Activated naive CD4-positive, alpha-beta T cell treated with anti-CD3 and anti-CD28 coated beads, Interleukin-2, amount 50 U/mL, for 24 hours (primary cell): ENCODE measurements around the gene TMEM150C.
A peak's percentile ranks its signal among the peaks of the same experiment; 100 is the strongest.
"Not testable (repeated sequence)": the region's sequence is repeated elsewhere in the genome, so short reads cannot be mapped to it uniquely, and the experiment has no call there.

ENCODE experiments used
- H3K27ac Mint-ChIP-seq: one replicate; pipeline ENCODE4 v1.8.0; 2021; ENCODE audit warnings: mild to moderate bottlenecking, mixed read lengths
- H3K27me3 Mint-ChIP-seq: one replicate; pipeline ENCODE4 v1.8.0; 2021; ENCODE audit warnings: mixed read lengths
- H3K36me3 Mint-ChIP-seq: one replicate; pipeline ENCODE4 v1.8.0; 2021; ENCODE audit warnings: mixed read lengths
- H3K4me1 Mint-ChIP-seq: one replicate; pipeline ENCODE4 v1.8.0; 2021; ENCODE audit warnings: mixed read lengths
- H3K4me3 Mint-ChIP-seq: one replicate; pipeline ENCODE4 v1.8.0; 2021; ENCODE audit warnings: mild to moderate bottlenecking, mixed read lengths
- H3K9me3 Mint-ChIP-seq: one replicate; pipeline ENCODE4 v1.8.0; 2021; ENCODE audit warnings: mixed read lengths

TMEM150C gene

GRCh38 chr4:82584931-82585330, 23.1 kb upstream of the TMEM150C start:
- Mint-ChIP-seq H3K27me3 (peaks cover 3% of the 10 kb centered on the region), H3K4me1 (no peaks in the 10 kb centered on the region), H3K9me3 (no peaks in the 10 kb centered on the region), H3K27ac (no peak overlapping the region), H3K36me3 (no peaks in the 10 kb centered on the region), H3K4me3 (no peak overlapping the region)

GRCh38 chr4:82583897-82584587, 22.3 kb upstream of the TMEM150C start:
- Mint-ChIP-seq H3K4me3 (no peak overlapping the region), H3K27ac (no peak overlapping the region), H3K36me3 (no peaks in the 10 kb centered on the region), H3K4me1 (no peaks in the 10 kb centered on the region), H3K27me3 (peaks cover 3% of the 10 kb centered on the region), H3K9me3 (no peaks in the 10 kb centered on the region)

- H3K4me3 Mint-ChIP-seq: no peak overlapping the region
- H3K36me3 Mint-ChIP-seq: no peaks in the 10 kb centered on the region
- H3K27ac Mint-ChIP-seq: no peak overlapping the region
- H3K27me3 Mint-ChIP-seq: peaks cover 2% of the 10 kb centered on the region
- H3K9me3 Mint-ChIP-seq: no peaks in the 10 kb centered on the region
- no peaks in the 10 kb centered on the region for H3K4me1 Mint-ChIP-seq
Measured at GRCh38 chr4:82579932-82580331, 18.1 kb upstream of the TMEM150C start.

GRCh38 chr4:82578935-82579334, 17.1 kb upstream of the TMEM150C start:
- no peaks in the 10 kb centered on the region for H3K36me3 Mint-ChIP-seq
- H3K4me1 Mint-ChIP-seq: no peaks in the 10 kb centered on the region
- H3K27me3 Mint-ChIP-seq: peaks cover 2% of the 10 kb centered on the region
- H3K4me3 Mint-ChIP-seq: no peak overlapping the region
- H3K27ac Mint-ChIP-seq: no peak overlapping the region
- H3K9me3 Mint-ChIP-seq: no peaks in the 10 kb centered on the region

- H3K36me3 Mint-ChIP-seq: no peaks in the 10 kb centered on the region
- H3K4me1 Mint-ChIP-seq: no peaks in the 10 kb centered on the region
- no peak overlapping the region for H3K4me3 Mint-ChIP-seq
- H3K9me3 Mint-ChIP-seq: no peaks in the 10 kb centered on the region
- H3K27ac Mint-ChIP-seq: no peak overlapping the region
- no peaks in the 10 kb centered on the region for H3K27me3 Mint-ChIP-seq
Measured at GRCh38 chr4:82577451-82577850, 15.7 kb upstream of the TMEM150C start.

- Mint-ChIP-seq H3K4me1 (no peaks in the 10 kb centered on the region), H3K27ac (no peak overlapping the region), H3K9me3 (no peaks in the 10 kb centered on the region), H3K27me3 (peaks cover 17% of the 10 kb centered on the region), H3K36me3 (no peaks in the 10 kb centered on the region), H3K4me3 (no peak overlapping the region)
Measured at GRCh38 chr4:82569727-82570126, 7.9 kb upstream of the TMEM150C start.

- no peaks in the 10 kb centered on the region for H3K36me3 Mint-ChIP-seq
- no peak overlapping the region for H3K27ac Mint-ChIP-seq
- H3K27me3 Mint-ChIP-seq: peaks cover 19% of the 10 kb centered on the region
- no peak overlapping the region for H3K4me3 Mint-ChIP-seq
- no peaks in the 10 kb centered on the region for H3K4me1 Mint-ChIP-seq
- no peaks in the 10 kb centered on the region for H3K9me3 Mint-ChIP-seq
Measured at GRCh38 chr4:82569076-82569475, 7.3 kb upstream of the TMEM150C start.

GRCh38 chr4:82567444-82567843, 5.7 kb upstream of the TMEM150C start:
- Mint-ChIP-seq H3K27me3 (peaks cover 31% of the 10 kb centered on the region), H3K27ac (no peak overlapping the region), H3K9me3 (no peaks in the 10 kb centered on the region), H3K4me1 (peaks cover 2% of the 10 kb centered on the region), H3K36me3 (no peaks in the 10 kb centered on the region), H3K4me3 (no peak overlapping the region)

- peaks cover 50% of the 10 kb centered on the region for H3K27me3 Mint-ChIP-seq
- H3K27ac Mint-ChIP-seq: peak overlapping the region; percentile 17
- H3K4me3 Mint-ChIP-seq: peak overlapping the region; percentile 86
- H3K9me3 Mint-ChIP-seq: no peaks in the 10 kb centered on the region
- no peaks in the 10 kb centered on the region for H3K36me3 Mint-ChIP-seq
- H3K4me1 Mint-ChIP-seq: peaks cover 13% of the 10 kb centered on the region
Measured at GRCh38 chr4:82562564-82562854, 721 bp upstream of the TMEM150C start.

GRCh38 chr4:82560853-82561785, 669 bp downstream of the TMEM150C start:
- H3K27me3 Mint-ChIP-seq: peaks cover 58% of the 10 kb centered on the region
- H3K4me3 Mint-ChIP-seq: peak overlapping the region; percentile 86
- no peaks in the 10 kb centered on the region for H3K36me3 Mint-ChIP-seq
- H3K9me3 Mint-ChIP-seq: no peaks in the 10 kb centered on the region
- H3K27ac Mint-ChIP-seq: no peak overlapping the region
- H3K4me1 Mint-ChIP-seq: peaks cover 13% of the 10 kb centered on the region

GRCh38 chr4:82559735-82560120, 2.1 kb downstream of the TMEM150C start:
- Mint-ChIP-seq H3K27ac (no peak overlapping the region), H3K9me3 (no peaks in the 10 kb centered on the region), H3K27me3 (peaks cover 56% of the 10 kb centered on the region), H3K4me1 (peaks cover 13% of the 10 kb centered on the region), H3K36me3 (no peaks in the 10 kb centered on the region), H3K4me3 (no peak overlapping the region)

GRCh38 chr4:82559090-82559734, 2.6 kb downstream of the TMEM150C start:
- not testable (repeated sequence) for H3K27ac Mint-ChIP-seq, H3K4me3 Mint-ChIP-seq, H3K36me3 Mint-ChIP-seq, H3K9me3 Mint-ChIP-seq
- Mint-ChIP-seq H3K4me1 (peaks cover 13% of the 10 kb centered on the region), H3K27me3 (peaks cover 55% of the 10 kb centered on the region)

GRCh38 chr4:82555276-82555675, 6.5 kb downstream of the TMEM150C start:
- no peaks in the 10 kb centered on the region for H3K4me1 Mint-ChIP-seq
- H3K27ac Mint-ChIP-seq: no peak overlapping the region
- no peak overlapping the region for H3K4me3 Mint-ChIP-seq
- H3K36me3 Mint-ChIP-seq: no peaks in the 10 kb centered on the region
- no peaks in the 10 kb centered on the region for H3K9me3 Mint-ChIP-seq
- H3K27me3 Mint-ChIP-seq: peaks cover 30% of the 10 kb centered on the region

GRCh38 chr4:82553020-82553419, 8.8 kb downstream of the TMEM150C start:
- H3K4me3 Mint-ChIP-seq: no peak overlapping the region
- H3K27me3 Mint-ChIP-seq: peaks cover 17% of the 10 kb centered on the region

GRCh38 chr4:82551734-82552133, 10.1 kb downstream of the TMEM150C start:
- H3K4me1 Mint-ChIP-seq: no peaks in the 10 kb centered on the region
- no peak overlapping the region for H3K27ac Mint-ChIP-seq
- H3K27me3 Mint-ChIP-seq: peaks cover 15% of the 10 kb centered on the region
- H3K9me3 Mint-ChIP-seq: no peaks in the 10 kb centered on the region
- no peaks in the 10 kb centered on the region for H3K36me3 Mint-ChIP-seq
- no peak overlapping the region for H3K4me3 Mint-ChIP-seq

More at GRCh38 chr4:82553020-82553419, 8.8 kb downstream of the TMEM150C start:
- no peak overlapping the region for H3K27ac Mint-ChIP-seq
- H3K4me1 Mint-ChIP-seq: no peaks in the 10 kb centered on the region
- no peaks in the 10 kb centered on the region for H3K9me3 Mint-ChIP-seq
- no peaks in the 10 kb centered on the region for H3K36me3 Mint-ChIP-seq

GRCh38 chr4:82547850-82548249, 13.9 kb downstream of the TMEM150C start:
- H3K36me3 Mint-ChIP-seq, H3K4me1 Mint-ChIP-seq, H3K27me3 Mint-ChIP-seq, H3K9me3 Mint-ChIP-seq, H3K27ac Mint-ChIP-seq, H3K4me3 Mint-ChIP-seq: not testable (repeated sequence)
